ENCODE measurements around the gene CDK16.

DNA sequence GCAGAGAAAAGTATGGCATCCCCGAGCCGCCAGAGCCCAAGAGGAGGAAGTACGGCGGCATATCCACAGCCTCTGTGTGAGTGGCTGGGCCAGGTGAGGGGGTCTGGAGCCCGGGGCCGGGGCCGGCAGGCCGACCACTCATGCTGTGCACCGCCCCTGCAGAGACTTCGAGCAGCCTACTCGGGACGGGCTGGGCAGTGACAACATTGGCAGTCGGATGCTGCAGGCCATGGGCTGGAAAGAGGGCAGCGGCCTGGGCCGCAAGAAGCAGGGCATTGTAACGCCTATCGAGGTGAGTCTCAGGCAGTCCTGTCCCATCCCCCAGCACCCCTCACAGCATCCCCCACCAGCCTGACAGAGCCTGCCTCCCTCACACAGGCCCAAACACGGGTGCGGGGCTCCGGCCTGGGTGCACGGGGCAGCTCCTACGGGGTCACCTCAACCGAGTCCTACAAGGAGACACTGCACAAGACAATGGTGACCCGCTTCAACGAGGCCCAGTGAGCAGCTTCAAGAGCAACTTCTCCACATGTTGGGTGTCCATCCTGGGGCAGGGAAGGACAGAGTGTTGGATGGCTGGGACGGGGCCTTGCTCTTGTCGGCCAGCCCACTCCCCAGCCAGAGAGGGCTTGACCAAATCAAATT lies 32.3 kb upstream of the CDK16 start:
- TF ChIP-seq BHLHE40 (IDR thresholded peaks at IDR 0.05; ENCODE audit: borderline replicate concordance) (no peak), FOXM1 (IDR thresholded peaks at IDR 0.05; ENCODE audit: borderline replicate concordance) (no peak), SP1 (IDR thresholded peaks at IDR 0.05) (no peak)

Measured in HEK293T (cell line).